Natural killer cell (primary cell): ENCODE measurements around the gene HSDL2. TPM values are rescaled to one million over a fixed set of nuclear protein-coding genes. Genes with fewer than 3 reads are reported as not detected.

Experiments
- ATAC-seq, 3 donors: fragments of 150-1000 bp in 2 of 3; fragments of 200-7000 bp in 1 of 3; cut with Tn5 transposase; 1 replicate in 1 of 3; 2 replicates in 2 of 3; pipeline ENCODE4 v1.10.0; 2021; ENCODE audit warnings: mild to moderate bottlenecking in 2 of 3, moderate library complexity in 2 of 3
- DNase-seq, 2 donors: peaks; one replicate each; pipeline versions ENCODE4 v3.0.0 to v3.0.0-alpha.2; 2013 to 2021; ENCODE audit warnings: mixed read lengths in 1 of 2
- H3K27ac ChIP-seq: one replicate; pipeline ENCODE4 v1.5.1; 2013; ENCODE audit warnings: mild to moderate bottlenecking, low read length
- H3K27me3 ChIP-seq: one replicate; pipeline ENCODE4 v1.6.1; 2013; ENCODE audit warnings: low read length; ENCODE audit not compliant: control insufficient read depth, insufficient read depth
- H3K36me3 ChIP-seq: one replicate; pipeline ENCODE4 v1.6.1; 2013; ENCODE audit warnings: low read length; ENCODE audit not compliant: control insufficient read depth, insufficient read depth
- H3K4me1 ChIP-seq: one replicate; pipeline ENCODE4 v1.6.1; 2013; ENCODE audit warnings: low read length; ENCODE audit not compliant: control insufficient read depth, insufficient read depth
- H3K4me3 ChIP-seq: one replicate; pipeline ENCODE4 v1.5.1; 2013; ENCODE audit warnings: low read length
- H3K9me3 ChIP-seq: one replicate; pipeline ENCODE4 v1.6.1; 2013; ENCODE audit warnings: low read length; ENCODE audit not compliant: control insufficient read depth, insufficient read depth
- H3K27ac Mint-ChIP-seq, 2 donors: one replicate each; pipeline ENCODE4 v1.8.0; 2022; ENCODE audit warnings: mild to moderate bottlenecking in 2 of 2, mixed read lengths in 2 of 2, moderate library complexity in 1 of 2
- H3K27me3 Mint-ChIP-seq, 2 donors: one replicate each; pipeline ENCODE4 v1.8.0; 2022; ENCODE audit warnings: low read depth in 2 of 2, mixed read lengths in 2 of 2
- H3K36me3 Mint-ChIP-seq: one replicate; pipeline ENCODE4 v1.8.0; 2022; ENCODE audit warnings: mixed read lengths
- H3K4me1 Mint-ChIP-seq, 2 donors: one replicate each; pipeline ENCODE4 v1.8.0; 2022; ENCODE audit warnings: mixed read lengths in 2 of 2
- H3K4me3 Mint-ChIP-seq: one replicate; pipeline ENCODE4 v1.8.0; 2022; ENCODE audit warnings: mild to moderate bottlenecking, moderate library complexity, mixed read lengths
- H3K9me3 Mint-ChIP-seq, 2 donors: one replicate each; pipeline ENCODE4 v1.8.0; 2022; ENCODE audit warnings: mixed read lengths in 2 of 2
- WGBS: methylation state at CpG from one replicate; pipeline ENCODE4 v1.1.7; 2013; ENCODE audit warnings: missing lambda C conversion rate; ENCODE audit not compliant: insufficient coverage; 5-methylcytosine and 5-hydroxymethylcytosine counted together
- intact Hi-C: fragments of 100-400 bp; cut with micrococcal nuclease; formaldehyde crosslinking; loops from one replicate; pipeline ENCODE4 v1.14.2; 2022
- total RNA-seq, 4 donors: library from RNA; stranded (reverse); fragments of 120-200 nt in 1 of 4; gene quantifications; one replicate each; pipeline versions ENCODE4 v1.2.3 to v1.2.4, GENCODE V29; 2013 to 2022
- TF ChIP-seq, protein P1 (sequence below): fragments of 200-600 bp; IDR thresholded peaks from one replicate; pipeline ENCODE4 v1.8.0; 2022; ENCODE audit warnings: antibody characterized with exemption

The HSDL2 gene
- total RNA-seq, 3 donors from 2014 or later (not counting 1 experiment from before 2014, with no cell fraction given), result 7.9 to 18.3 (median 8.6) TPM

- Mint-ChIP-seq H3K9me3 (peaks cover 0 to 3% of the 10 kb centered on the region in 2 donors), H3K36me3 (no peaks in the 10 kb centered on the region), H3K27me3 (no peaks in the 10 kb centered on the region), H3K27ac (no peak overlapping the region), H3K4me3 (no peak overlapping the region), H3K4me1 (no peaks in the 10 kb centered on the region)
- no peak overlapping the region for H3K27ac ChIP-seq
- TF ChIP-seq, protein P1, sequence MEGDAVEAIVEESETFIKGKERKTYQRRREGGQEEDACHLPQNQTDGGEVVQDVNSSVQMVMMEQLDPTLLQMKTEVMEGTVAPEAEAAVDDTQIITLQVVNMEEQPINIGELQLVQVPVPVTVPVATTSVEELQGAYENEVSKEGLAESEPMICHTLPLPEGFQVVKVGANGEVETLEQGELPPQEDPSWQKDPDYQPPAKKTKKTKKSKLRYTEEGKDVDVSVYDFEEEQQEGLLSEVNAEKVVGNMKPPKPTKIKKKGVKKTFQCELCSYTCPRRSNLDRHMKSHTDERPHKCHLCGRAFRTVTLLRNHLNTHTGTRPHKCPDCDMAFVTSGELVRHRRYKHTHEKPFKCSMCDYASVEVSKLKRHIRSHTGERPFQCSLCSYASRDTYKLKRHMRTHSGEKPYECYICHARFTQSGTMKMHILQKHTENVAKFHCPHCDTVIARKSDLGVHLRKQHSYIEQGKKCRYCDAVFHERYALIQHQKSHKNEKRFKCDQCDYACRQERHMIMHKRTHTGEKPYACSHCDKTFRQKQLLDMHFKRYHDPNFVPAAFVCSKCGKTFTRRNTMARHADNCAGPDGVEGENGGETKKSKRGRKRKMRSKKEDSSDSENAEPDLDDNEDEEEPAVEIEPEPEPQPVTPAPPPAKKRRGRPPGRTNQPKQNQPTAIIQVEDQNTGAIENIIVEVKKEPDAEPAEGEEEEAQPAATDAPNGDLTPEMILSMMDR, result no peak
- DNase-seq (no peak), ATAC-seq (no peak)
- no peaks in the 10 kb centered on the region for H3K36me3 ChIP-seq
- H3K4me3 ChIP-seq, result no peak overlapping the region
- 100% methylated on average over 1 of the region's 1 CpG for WGBS
- no peaks in the 10 kb centered on the region for H3K4me1 ChIP-seq
- no peaks in the 10 kb centered on the region for H3K27me3 ChIP-seq
- intact Hi-C loops, result no loop called here
- H3K9me3 ChIP-seq, result no peaks in the 10 kb centered on the region
Measured at GRCh38 chr9:112475318-112475717, 95.4 kb downstream of the HSDL2 start.

DNA sequence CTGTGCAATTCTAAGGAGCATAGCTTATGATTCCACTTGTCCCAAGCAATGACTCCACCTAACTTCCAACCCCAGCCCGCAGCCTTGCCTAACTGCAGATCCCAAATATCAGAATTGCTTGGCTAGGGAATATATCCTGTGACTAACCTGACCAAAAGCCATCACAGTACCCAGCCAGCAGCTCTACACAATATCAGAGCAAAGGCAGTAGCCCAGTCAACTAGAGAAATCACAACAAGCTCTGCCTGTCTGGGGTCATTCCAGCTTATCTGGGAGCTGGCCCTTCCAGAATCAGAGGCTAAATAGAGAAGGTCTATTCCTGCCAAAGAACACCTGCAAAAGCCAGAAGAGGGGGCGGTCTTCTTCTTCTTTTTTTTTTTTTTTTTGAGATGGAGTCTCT is 97.4 kb downstream of the HSDL2 start:
- Mint-ChIP-seq H3K9me3 (peaks cover 0 to 3% of the 10 kb centered on the region in 2 donors), H3K4me1 (no peaks in the 10 kb centered on the region), H3K27ac (no peak overlapping the region), H3K36me3 (no peaks in the 10 kb centered on the region), H3K27me3 (no peaks in the 10 kb centered on the region), H3K4me3 (no peak overlapping the region)
- intact Hi-C loops, result no loop called here
- TF ChIP-seq, protein P1, result no peak
- no peaks in the 10 kb centered on the region for H3K4me1 ChIP-seq
- 95% methylated on average over 1 of the region's 2 CpGs for WGBS
- H3K9me3 ChIP-seq, result no peaks in the 10 kb centered on the region
- no peaks in the 10 kb centered on the region for H3K36me3 ChIP-seq
- no peak overlapping the region for H3K4me3 ChIP-seq
- no peak for DNase-seq
- no peak for ATAC-seq
- H3K27me3 ChIP-seq, result no peaks in the 10 kb centered on the region
- H3K27ac ChIP-seq, result no peak overlapping the region

- Mint-ChIP-seq H3K27ac (no peak overlapping the region), H3K36me3 (no peaks in the 10 kb centered on the region)
Measured at GRCh38 chr9:112479221-112479620, 99.3 kb downstream of the HSDL2 start.

DNA sequence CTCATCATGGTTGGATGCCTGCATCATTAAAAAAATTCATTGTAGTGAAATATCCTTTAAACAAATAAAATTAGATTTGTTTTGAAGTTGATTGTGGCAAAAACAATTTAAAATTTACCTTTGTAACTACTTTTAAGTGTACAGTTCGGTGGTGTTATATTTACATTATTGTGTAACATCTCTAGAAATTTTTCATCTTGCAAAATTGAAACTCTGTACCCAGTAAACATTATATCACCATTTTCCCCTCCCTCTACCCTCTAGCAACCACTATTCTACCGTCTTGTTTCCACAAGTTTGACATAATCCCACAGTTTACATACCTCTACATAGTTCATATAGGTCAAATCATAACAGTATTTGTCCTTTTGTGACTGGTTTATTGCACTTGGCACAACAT is 104.7 kb downstream of the HSDL2 start:
- H3K9me3 Mint-ChIP-seq, result no peaks in the 10 kb centered on the region
- H3K27ac ChIP-seq, result no peak overlapping the region
- peaks cover 19 to 20% of the 10 kb centered on the region in 2 donors for H3K4me1 Mint-ChIP-seq
- H3K4me1 ChIP-seq, result peaks cover 9% of the 10 kb centered on the region
- WGBS, result 93% methylated on average over 1 of the region's 2 CpGs
- no peak overlapping the region for H3K27ac Mint-ChIP-seq
- H3K4me3 ChIP-seq, result no peak overlapping the region
- intact Hi-C loops, result loop anchor here (5.0 kb wide), 1 partner anchor 233 kb away; the partner anchor contains the start of gene INIP
- no peak overlapping the region for H3K4me3 Mint-ChIP-seq
- TF ChIP-seq, protein P1, result no peak
- H3K27me3 Mint-ChIP-seq, result no peaks in the 10 kb centered on the region
- no peaks in the 10 kb centered on the region for H3K27me3 ChIP-seq
- H3K36me3 ChIP-seq, result no peaks in the 10 kb centered on the region
- H3K36me3 Mint-ChIP-seq, result no peaks in the 10 kb centered on the region
- ATAC-seq, result no peak
- DNase-seq, result no peak
- no peaks in the 10 kb centered on the region for H3K9me3 ChIP-seq

More at GRCh38 chr9:112479221-112479620, 99.3 kb downstream of the HSDL2 start:
- Mint-ChIP-seq H3K9me3 (peaks cover 0 to 3% of the 10 kb centered on the region in 2 donors), H3K27me3 (no peaks in the 10 kb centered on the region), H3K4me3 (no peak overlapping the region), H3K4me1 (no peaks in the 10 kb centered on the region)
- Histone ChIP-seq H3K4me3 (no peak overlapping the region), H3K27ac (no peak overlapping the region), H3K36me3 (no peaks in the 10 kb centered on the region), H3K4me1 (no peaks in the 10 kb centered on the region), H3K27me3 (no peaks in the 10 kb centered on the region), H3K9me3 (no peaks in the 10 kb centered on the region)
- DNase-seq (no peak), ATAC-seq (no peak)
- intact Hi-C loops, result no loop called here
- TF ChIP-seq, protein P1, result no peak
